Neural cell (in vitro differentiated cells): Measurements from ENCODE around the gene MAP3K1.

ENCODE experiments used
- EP300 ChIP-seq: fragments of 450-650 bp; conservative IDR thresholded peaks from 2 replicates; pipeline ENCODE4 v1.6.1; 2014; ENCODE audit warnings: antibody characterized with exemption, mild to moderate bottlenecking, moderate library complexity; ENCODE audit not compliant: poor library complexity, severe bottlenecking
- EZH2 ChIP-seq: fragments of 200-600, 300-800 bp; shearing (Covaris generic), sonication (generic); IDR thresholded peaks from 2 replicates; pipeline ENCODE4 v1.6.1; 2014; ENCODE audit warnings: antibody characterized with exemption, low read length, borderline replicate concordance, mild to moderate bottlenecking; ENCODE audit not compliant: insufficient read depth, poor library complexity, severe bottlenecking
- POLR2AphosphoS5 ChIP-seq: IDR thresholded peaks from 2 replicates; pipeline ENCODE4 v1.6.1; 2012
- RAD21 ChIP-seq: fragments of 450-650 bp; conservative IDR thresholded peaks from 2 replicates; pipeline ENCODE4 v1.6.1; 2014; ENCODE audit warnings: antibody characterized with exemption, mild to moderate bottlenecking, moderate library complexity
- SMC3 ChIP-seq: fragments of 450-650 bp; conservative IDR thresholded peaks from 2 replicates; pipeline ENCODE4 v1.6.1; 2014; ENCODE audit warnings: antibody characterized with exemption, mild to moderate bottlenecking, moderate library complexity; ENCODE audit not compliant: poor library complexity
- TAF1 ChIP-seq: IDR thresholded peaks from 2 replicates; pipeline ENCODE4 v1.6.1; 2012; ENCODE audit warnings: low read depth
- TF ChIP-seq, protein P1 (sequence below): fragments of 450-650 bp; IDR thresholded peaks from 2 replicates; pipeline ENCODE4 v1.5.1; 2014; ENCODE audit warnings: antibody characterized with exemption, mild to moderate bottlenecking, moderate library complexity; ENCODE audit not compliant: poor library complexity, severe bottlenecking
- TF ChIP-seq, protein P2 (sequence below): IDR thresholded peaks from 2 replicates; pipeline ENCODE4 v1.6.1; 2012; ENCODE audit warnings: borderline replicate concordance

DNA sequence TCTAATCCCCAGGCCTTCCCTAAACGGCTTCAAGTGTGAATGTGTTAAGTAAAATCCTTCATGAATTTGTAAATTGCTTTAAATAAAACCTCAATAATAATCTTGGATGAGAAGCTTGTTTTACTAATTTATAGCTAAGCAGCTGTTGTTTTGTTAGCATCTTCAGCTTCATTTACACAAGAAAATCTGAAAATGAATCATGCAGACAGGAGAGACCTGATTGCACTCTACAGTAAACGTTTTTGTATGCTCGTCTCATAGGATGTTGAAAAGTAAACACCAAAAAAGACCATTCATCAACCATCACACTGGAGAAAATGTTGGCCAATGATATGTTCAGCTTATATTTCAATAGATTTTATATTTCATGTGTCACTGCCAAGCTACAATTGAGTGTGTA lies 40.4 kb upstream of the MAP3K1 start:
- TF ChIP-seq RAD21 (no peak), EZH2 (no peak), SMC3 (no peak), POLR2AphosphoS5 (no peak), TAF1 (no peak), EP300 (no peak)
- TF ChIP-seq, protein P1, sequence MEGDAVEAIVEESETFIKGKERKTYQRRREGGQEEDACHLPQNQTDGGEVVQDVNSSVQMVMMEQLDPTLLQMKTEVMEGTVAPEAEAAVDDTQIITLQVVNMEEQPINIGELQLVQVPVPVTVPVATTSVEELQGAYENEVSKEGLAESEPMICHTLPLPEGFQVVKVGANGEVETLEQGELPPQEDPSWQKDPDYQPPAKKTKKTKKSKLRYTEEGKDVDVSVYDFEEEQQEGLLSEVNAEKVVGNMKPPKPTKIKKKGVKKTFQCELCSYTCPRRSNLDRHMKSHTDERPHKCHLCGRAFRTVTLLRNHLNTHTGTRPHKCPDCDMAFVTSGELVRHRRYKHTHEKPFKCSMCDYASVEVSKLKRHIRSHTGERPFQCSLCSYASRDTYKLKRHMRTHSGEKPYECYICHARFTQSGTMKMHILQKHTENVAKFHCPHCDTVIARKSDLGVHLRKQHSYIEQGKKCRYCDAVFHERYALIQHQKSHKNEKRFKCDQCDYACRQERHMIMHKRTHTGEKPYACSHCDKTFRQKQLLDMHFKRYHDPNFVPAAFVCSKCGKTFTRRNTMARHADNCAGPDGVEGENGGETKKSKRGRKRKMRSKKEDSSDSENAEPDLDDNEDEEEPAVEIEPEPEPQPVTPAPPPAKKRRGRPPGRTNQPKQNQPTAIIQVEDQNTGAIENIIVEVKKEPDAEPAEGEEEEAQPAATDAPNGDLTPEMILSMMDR, result no peak
- TF ChIP-seq, protein P2, sequence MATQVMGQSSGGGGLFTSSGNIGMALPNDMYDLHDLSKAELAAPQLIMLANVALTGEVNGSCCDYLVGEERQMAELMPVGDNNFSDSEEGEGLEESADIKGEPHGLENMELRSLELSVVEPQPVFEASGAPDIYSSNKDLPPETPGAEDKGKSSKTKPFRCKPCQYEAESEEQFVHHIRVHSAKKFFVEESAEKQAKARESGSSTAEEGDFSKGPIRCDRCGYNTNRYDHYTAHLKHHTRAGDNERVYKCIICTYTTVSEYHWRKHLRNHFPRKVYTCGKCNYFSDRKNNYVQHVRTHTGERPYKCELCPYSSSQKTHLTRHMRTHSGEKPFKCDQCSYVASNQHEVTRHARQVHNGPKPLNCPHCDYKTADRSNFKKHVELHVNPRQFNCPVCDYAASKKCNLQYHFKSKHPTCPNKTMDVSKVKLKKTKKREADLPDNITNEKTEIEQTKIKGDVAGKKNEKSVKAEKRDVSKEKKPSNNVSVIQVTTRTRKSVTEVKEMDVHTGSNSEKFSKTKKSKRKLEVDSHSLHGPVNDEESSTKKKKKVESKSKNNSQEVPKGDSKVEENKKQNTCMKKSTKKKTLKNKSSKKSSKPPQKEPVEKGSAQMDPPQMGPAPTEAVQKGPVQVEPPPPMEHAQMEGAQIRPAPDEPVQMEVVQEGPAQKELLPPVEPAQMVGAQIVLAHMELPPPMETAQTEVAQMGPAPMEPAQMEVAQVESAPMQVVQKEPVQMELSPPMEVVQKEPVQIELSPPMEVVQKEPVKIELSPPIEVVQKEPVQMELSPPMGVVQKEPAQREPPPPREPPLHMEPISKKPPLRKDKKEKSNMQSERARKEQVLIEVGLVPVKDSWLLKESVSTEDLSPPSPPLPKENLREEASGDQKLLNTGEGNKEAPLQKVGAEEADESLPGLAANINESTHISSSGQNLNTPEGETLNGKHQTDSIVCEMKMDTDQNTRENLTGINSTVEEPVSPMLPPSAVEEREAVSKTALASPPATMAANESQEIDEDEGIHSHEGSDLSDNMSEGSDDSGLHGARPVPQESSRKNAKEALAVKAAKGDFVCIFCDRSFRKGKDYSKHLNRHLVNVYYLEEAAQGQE, result no peak
